HCT116 (cell line): ENCODE measurements around the gene CACNA1C. TPM values are rescaled to one million over a fixed set of nuclear protein-coding genes. Genes with fewer than 3 reads are reported as not detected.

ENCODE experiments used
- ATAC-seq: fragments of 200-7000 bp; cut with Tn5 transposase; 2 replicates; pipeline ENCODE4 v1.9.1; 2020; ENCODE audit warnings: mild to moderate bottlenecking, moderate library complexity
- BruUV-seq: library from RNA; stranded (reverse); fragments of 400-500 nt; replicated peaks from 2 replicates; lab custom pipeline; 2021; lab: Mats Ljungman, UMichigan
- CTCF ChIA-PET: fragments of 300-600 bp; sonication (Branson Sonifier 250); formaldehyde crosslinking; loops from one replicate; lab custom pipeline; 2021; ENCODE audit warnings: antibody characterized with exemption; lab: Charles Lee
- POLR2A ChIA-PET: fragments of 300-600, 350-600 bp; sonication (Branson Sonifier 250); formaldehyde crosslinking; loops from one replicate; lab custom pipeline; 2021; ENCODE audit warnings: antibody characterized with exemption; lab: Charles Lee
- RAD21 ChIA-PET, 2 experiments: fragments of 300-600 bp; sonication (Branson Sonifier 250); formaldehyde crosslinking; loops; one replicate each; lab custom pipeline; 2023; ENCODE audit warnings: low total read pairs in 2 of 2; ENCODE audit not compliant: uncharacterized antibody in 2 of 2, unreplicated experiment in 2 of 2, low non-redundant PET in 1 of 2; lab: Charles Lee
- DNase-seq: peaks from one replicate; pipeline ENCODE4 v3.0.0-alpha.2; 2010; ENCODE audit warnings: low read depth, low spot score
- H2AFZ ChIP-seq: fragments of 200-600 bp; shearing (Covaris generic), sonication (generic); 2 replicates; pipeline ENCODE4 v1.6.1; 2017; ENCODE audit warnings: low read depth, mixed run types, mixed read lengths, antibody characterized with exemption, low read length; ENCODE audit not compliant: poor library complexity, severe bottlenecking
- H3K27ac ChIP-seq: 2 replicates; pipeline ENCODE4 v1.5.1; 2012; ENCODE audit warnings: low read depth, low read length
- H3K27me3 ChIP-seq: fragments of 200-600 bp; sonication (generic); 2 replicates; pipeline ENCODE4 v1.6.1; 2016; ENCODE audit warnings: mixed run types, low read length, mixed read lengths; ENCODE audit not compliant: insufficient read depth
- H3K36me3 ChIP-seq, 2 experiments: fragments of 200-500 bp in 1 of 2; fragments of 200-600 bp in 1 of 2; sonication (Bioruptor generic) in 1 of 2; sonication (generic) in 1 of 2; 2 replicates each; pipeline versions ENCODE4 v1.5.1 to v1.6.1; 2014 to 2016; ENCODE audit warnings: low read length in 2 of 2, inconsistent platforms in 1 of 2, mixed read lengths in 1 of 2, mixed run types in 1 of 2; ENCODE audit not compliant: insufficient read depth in 2 of 2, control insufficient read depth in 1 of 2
- H3K4me1 ChIP-seq, 2 experiments: fragments of 200-600 bp in 1 of 2; sonication (generic) in 1 of 2; 2 replicates each; pipeline versions ENCODE4 v1.5.1 to v1.6.1; 2012 to 2017; ENCODE audit warnings: low read length in 2 of 2, inconsistent platforms in 1 of 2, mild to moderate bottlenecking in 1 of 2, mixed read lengths in 1 of 2, mixed run types in 1 of 2, moderate library complexity in 1 of 2; ENCODE audit not compliant: insufficient read depth in 2 of 2, control insufficient read depth in 1 of 2
- H3K4me2 ChIP-seq: fragments of 200-600 bp; sonication (generic); 2 replicates; pipeline ENCODE4 v1.6.1; 2017; ENCODE audit warnings: mixed run types, low read length, mixed read lengths
- H3K4me3 ChIP-seq, 2 experiments: fragments of 200-600 bp in 1 of 2; sonication (generic) in 1 of 2; replicated peaks in 1 of 2; 2 replicates each; pipeline ENCODE4 v1.5.1; 2011 to 2016; ENCODE audit warnings: low read length in 2 of 2, control low read depth in 1 of 2, low read depth in 1 of 2, mild to moderate bottlenecking in 1 of 2, mixed read lengths in 1 of 2, mixed run types in 1 of 2
- H3K79me2 ChIP-seq: fragments of 200-600 bp; sonication (generic); 2 replicates; pipeline ENCODE4 v1.6.1; 2017; ENCODE audit warnings: mild to moderate bottlenecking, mixed run types, low read length, moderate library complexity, mixed read lengths; ENCODE audit not compliant: insufficient read depth
- H3K9ac ChIP-seq: fragments of 200-600 bp; sonication (generic); 2 replicates; pipeline ENCODE4 v1.6.1; 2016; ENCODE audit warnings: low read length, mixed read lengths
- H3K9me2 ChIP-seq: fragments of 200-600 bp; sonication (generic), shearing (Covaris generic); 2 replicates; pipeline ENCODE4 v1.6.1; 2017; ENCODE audit warnings: mixed run types, mild to moderate bottlenecking, moderate library complexity; ENCODE audit not compliant: insufficient read depth
- H3K9me3 ChIP-seq, 2 experiments: fragments of 200-500 bp in 1 of 2; fragments of 200-600 bp in 1 of 2; sonication (Bioruptor generic) in 1 of 2; sonication (generic) in 1 of 2; 2 replicates each; pipeline ENCODE4 v1.6.1; 2014 to 2017; ENCODE audit warnings: low read length in 2 of 2, mixed read lengths in 2 of 2, inconsistent platforms in 1 of 2, low read depth in 1 of 2, mild to moderate bottlenecking in 1 of 2, mixed run types in 1 of 2, moderate library complexity in 1 of 2; ENCODE audit not compliant: control insufficient read depth in 1 of 2, insufficient read depth in 1 of 2
- H4K20me1 ChIP-seq: fragments of 200-600 bp; sonication (generic), shearing (Covaris generic); 2 replicates; pipeline ENCODE4 v1.6.1; 2017; ENCODE audit warnings: mixed run types, mild to moderate bottlenecking, moderate library complexity; ENCODE audit not compliant: insufficient read depth
- EZH2phosphoT487 ChIP-seq: fragments of 200-600 bp; IDR thresholded peaks from 2 replicates; pipeline ENCODE4 v1.6.1; 2018; ENCODE audit warnings: antibody characterized with exemption, borderline replicate concordance
- FOSL1 ChIP-seq: IDR thresholded peaks from 2 replicates; pipeline ENCODE4 v1.6.1; 2012; ENCODE audit warnings: low read depth
- JUND ChIP-seq: IDR thresholded peaks from 2 replicates; pipeline ENCODE4 v1.6.1; 2012
- POLR2A ChIP-seq: IDR thresholded peaks from 2 replicates; pipeline ENCODE4 v1.7.0; 2011; ENCODE audit warnings: borderline replicate concordance; ENCODE audit not compliant: insufficient read depth, insufficient read length; ENCODE audit errors: extremely low read depth
- SP1 ChIP-seq: IDR thresholded peaks from 2 replicates; pipeline ENCODE4 v1.6.1; 2012; ENCODE audit warnings: low read depth
- SRF ChIP-seq: IDR thresholded peaks from 2 replicates; pipeline ENCODE4 v1.6.1; 2012; ENCODE audit warnings: low read depth
- ZNF274 ChIP-seq: fragments of 200-500 bp; sonication (Bioruptor generic); IDR thresholded peaks from 2 replicates; pipeline ENCODE4 v1.6.1; 2014; ENCODE audit warnings: mild to moderate bottlenecking, low read depth, low read length, inconsistent platforms
- intact Hi-C: fragments of 100-400 bp; cut with micrococcal nuclease; formaldehyde crosslinking; loops from 2 replicates; pipeline ENCODE4 v1.10.0; 2022
- total RNA-seq: library from RNA; stranded (reverse); gene quantifications from one replicate; pipeline ENCODE4 v1.2.1, GENCODE V29; 2021; ENCODE audit not compliant: unreplicated experiment
- TF ChIP-seq, protein P1 (sequence below): IDR thresholded peaks from 2 replicates; pipeline ENCODE4 v1.6.1; 2012
- TF ChIP-seq, protein P2 (sequence below): IDR thresholded peaks from 2 replicates; pipeline ENCODE4 v1.6.1; 2012
- TF ChIP-seq, protein P3 (sequence below): IDR thresholded peaks from 2 replicates; pipeline ENCODE4 v1.6.1; 2011; ENCODE audit warnings: mild to moderate bottlenecking, low read length, moderate library complexity; ENCODE audit not compliant: insufficient replicate concordance; ENCODE audit errors: extremely low read depth

Gene CACNA1C
- total RNA-seq, 1 experiment from 2014 or later = 0.05 TPM

DNA sequence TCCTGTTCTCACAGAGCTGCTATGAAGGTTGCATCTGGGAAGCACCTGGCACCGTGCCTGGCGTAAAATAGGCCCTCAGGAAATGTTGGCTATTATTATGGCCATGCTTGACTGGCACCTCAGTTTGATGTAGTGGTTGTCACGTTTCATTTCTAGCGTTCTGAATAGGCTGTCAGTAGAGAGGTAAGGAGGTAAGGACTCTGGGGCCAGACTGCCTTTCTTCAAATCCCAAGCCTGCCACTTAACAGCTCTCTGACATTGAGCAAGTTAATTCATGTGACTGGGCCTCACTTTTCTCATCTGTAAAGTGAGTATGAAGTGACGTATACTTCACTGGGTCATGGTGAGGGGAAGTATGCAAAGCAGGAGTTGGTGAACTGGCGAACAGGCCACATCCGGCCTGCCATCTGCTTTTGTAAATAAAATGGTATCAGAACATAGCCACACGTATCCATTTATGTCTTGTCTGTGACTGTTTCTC lies 196.2 kb downstream of the CACNA1C start:
- H3K4me2 ChIP-seq = no peak overlapping the region
- H3K4me3 ChIP-seq = no peak overlapping the region
- H2AFZ ChIP-seq = no peak overlapping the region
- H3K9me2 ChIP-seq = no peaks in the 10 kb centered on the region
- ChIA-PET RAD21 (no interaction called here), POLR2A (no interaction called here), CTCF (no interaction called here)
- intact Hi-C loops = no loop called here
- BruUV-seq = no TSS peak
- peaks cover 5 to 7% of the 10 kb centered on the region in 2 experiments; a peak in 3 of 4 replicates for H3K4me1 ChIP-seq
- H3K36me3 ChIP-seq = no peaks in the 10 kb centered on the region
- ATAC-seq = no peak
- TF ChIP-seq JUND = no peak
- TF ChIP-seq FOSL1 = no peak
- TF ChIP-seq, protein P1, sequence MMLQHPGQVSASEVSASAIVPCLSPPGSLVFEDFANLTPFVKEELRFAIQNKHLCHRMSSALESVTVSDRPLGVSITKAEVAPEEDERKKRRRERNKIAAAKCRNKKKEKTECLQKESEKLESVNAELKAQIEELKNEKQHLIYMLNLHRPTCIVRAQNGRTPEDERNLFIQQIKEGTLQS = no peak
- TF ChIP-seq EZH2phosphoT487 = no peak
- no peak for TF ChIP-seq POLR2A
- no peak for TF ChIP-seq ZNF274
- TF ChIP-seq SRF = no peak
- TF ChIP-seq, protein P2, sequence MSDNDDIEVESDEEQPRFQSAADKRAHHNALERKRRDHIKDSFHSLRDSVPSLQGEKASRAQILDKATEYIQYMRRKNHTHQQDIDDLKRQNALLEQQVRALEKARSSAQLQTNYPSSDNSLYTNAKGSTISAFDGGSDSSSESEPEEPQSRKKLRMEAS = no peak
- TF ChIP-seq, protein P3, sequence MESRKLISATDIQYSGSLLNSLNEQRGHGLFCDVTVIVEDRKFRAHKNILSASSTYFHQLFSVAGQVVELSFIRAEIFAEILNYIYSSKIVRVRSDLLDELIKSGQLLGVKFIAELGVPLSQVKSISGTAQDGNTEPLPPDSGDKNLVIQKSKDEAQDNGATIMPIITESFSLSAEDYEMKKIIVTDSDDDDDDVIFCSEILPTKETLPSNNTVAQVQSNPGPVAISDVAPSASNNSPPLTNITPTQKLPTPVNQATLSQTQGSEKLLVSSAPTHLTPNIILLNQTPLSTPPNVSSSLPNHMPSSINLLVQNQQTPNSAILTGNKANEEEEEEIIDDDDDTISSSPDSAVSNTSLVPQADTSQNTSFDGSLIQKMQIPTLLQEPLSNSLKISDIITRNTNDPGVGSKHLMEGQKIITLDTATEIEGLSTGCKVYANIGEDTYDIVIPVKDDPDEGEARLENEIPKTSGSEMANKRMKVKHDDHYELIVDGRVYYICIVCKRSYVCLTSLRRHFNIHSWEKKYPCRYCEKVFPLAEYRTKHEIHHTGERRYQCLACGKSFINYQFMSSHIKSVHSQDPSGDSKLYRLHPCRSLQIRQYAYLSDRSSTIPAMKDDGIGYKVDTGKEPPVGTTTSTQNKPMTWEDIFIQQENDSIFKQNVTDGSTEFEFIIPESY = no peak
- no peak for TF ChIP-seq SP1
- no peaks in the 10 kb centered on the region for H4K20me1 ChIP-seq
- H3K27ac ChIP-seq = no peak overlapping the region
- DNase-seq = no peak
- no peaks in the 10 kb centered on the region for H3K79me2 ChIP-seq
- H3K27me3 ChIP-seq = 0 out of 2 replicates have a peak, but pooled peaks cover 4% of the 10 kb centered on the region
- H3K9me3 ChIP-seq = no peaks in the 10 kb centered on the region
- no peak overlapping the region for H3K9ac ChIP-seq
